ENCODE data around the gene RARG.

GRCh38 chr12:53267306-53267998 is 35.4 kb upstream of the RARG start:
- no peak for TF ChIP-seq CTCF (IDR thresholded peaks at IDR 0.05; ENCODE audit: insufficient read depth, low read length)
- TF ChIP-seq SPI1 (IDR thresholded peaks at IDR 0.05; ENCODE audit: borderline replicate concordance, low read depth) = peak; percentile 88
